WTC11 (cell line): ENCODE measurements around the gene SIM2.

Experiments
- CBFB ChIP-seq: sonication (generic); formaldehyde crosslinking; IDR thresholded peaks from 2 replicates; pipeline ENCODE4 v1.8.1; 2022; ENCODE audit warnings: mild to moderate bottlenecking, low read depth, missing genetic modification reagents
- CTCF ChIP-seq: fragments of 200-600 bp; IDR thresholded peaks from 2 replicates; pipeline ENCODE4 v1.8.0; 2022; ENCODE audit warnings: antibody characterized with exemption
- ELF4 ChIP-seq: sonication (generic); formaldehyde crosslinking; IDR thresholded peaks from 2 replicates; pipeline ENCODE4 v1.8.1; 2022; ENCODE audit warnings: low read depth, mild to moderate bottlenecking, moderate library complexity, missing genetic modification reagents
- ESRRA ChIP-seq: sonication (generic); formaldehyde crosslinking; IDR thresholded peaks from 2 replicates; pipeline ENCODE4 v1.8.1; 2022; ENCODE audit warnings: mild to moderate bottlenecking, missing genetic modification reagents, borderline replicate concordance
- FOXJ3 ChIP-seq: sonication (generic); formaldehyde crosslinking; IDR thresholded peaks from 2 replicates; pipeline ENCODE4 v1.9.0; 2021; ENCODE audit warnings: missing genetic modification reagents, mild to moderate bottlenecking, borderline replicate concordance
- MAX ChIP-seq: sonication (generic); formaldehyde crosslinking; IDR thresholded peaks from 2 replicates; pipeline ENCODE4 v1.8.0; 2022; ENCODE audit warnings: mild to moderate bottlenecking, missing genetic modification reagents
- NFE2L1 ChIP-seq: sonication (generic); formaldehyde crosslinking; IDR thresholded peaks from 2 replicates; pipeline ENCODE4 v1.8.1; 2023; ENCODE audit warnings: missing genetic modification reagents
- RORB ChIP-seq: fragments of 250-450 bp; sonication (Bioruptor Pico); IDR thresholded peaks from 2 replicates; pipeline ENCODE4 v1.9.0; 2021; ENCODE audit warnings: mild to moderate bottlenecking
- SMAD3 ChIP-seq: sonication (generic); formaldehyde crosslinking; IDR thresholded peaks from 2 replicates; pipeline ENCODE4 v1.8.0; 2022; ENCODE audit warnings: missing genetic modification reagents, mild to moderate bottlenecking, borderline replicate concordance
- SP1 ChIP-seq: sonication (generic); formaldehyde crosslinking; conservative IDR thresholded peaks from 2 replicates; pipeline ENCODE4 v1.8.1; 2022; ENCODE audit warnings: missing genetic modification reagents
- TF ChIP-seq, protein P1 (sequence below): sonication (generic); formaldehyde crosslinking; IDR thresholded peaks from 2 replicates; pipeline ENCODE4 v1.8.1; 2022; ENCODE audit warnings: low read depth, missing genetic modification reagents, borderline replicate concordance

- TF ChIP-seq CTCF (no peak), SMAD3 (CRISPR knock-in tag) (no peak), FOXJ3 (CRISPR knock-in tag) (no peak), CBFB (CRISPR knock-in tag) (no peak), RORB (CRISPR knock-in tag) (no peak), SP1 (CRISPR knock-in tag) (no peak), NFE2L1 (CRISPR knock-in tag) (no peak), MAX (CRISPR knock-in tag) (no peak), ESRRA (no peak), ELF4 (no peak)
- TF ChIP-seq, protein P1, sequence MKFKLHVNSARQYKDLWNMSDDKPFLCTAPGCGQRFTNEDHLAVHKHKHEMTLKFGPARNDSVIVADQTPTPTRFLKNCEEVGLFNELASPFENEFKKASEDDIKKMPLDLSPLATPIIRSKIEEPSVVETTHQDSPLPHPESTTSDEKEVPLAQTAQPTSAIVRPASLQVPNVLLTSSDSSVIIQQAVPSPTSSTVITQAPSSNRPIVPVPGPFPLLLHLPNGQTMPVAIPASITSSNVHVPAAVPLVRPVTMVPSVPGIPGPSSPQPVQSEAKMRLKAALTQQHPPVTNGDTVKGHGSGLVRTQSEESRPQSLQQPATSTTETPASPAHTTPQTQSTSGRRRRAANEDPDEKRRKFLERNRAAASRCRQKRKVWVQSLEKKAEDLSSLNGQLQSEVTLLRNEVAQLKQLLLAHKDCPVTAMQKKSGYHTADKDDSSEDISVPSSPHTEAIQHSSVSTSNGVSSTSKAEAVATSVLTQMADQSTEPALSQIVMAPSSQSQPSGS (CRISPR knock-in tag): no peak
Measured at GRCh38 chr21:36656138-36656537, 42.8 kb upstream of the SIM2 start.
